ENCODE measurements around the gene INTS11.

GRCh38 chr1:1373051-1373814 lies 48.8 kb upstream of the INTS11 start:
- TF ChIP-seq JUN (IDR thresholded peaks at IDR 0.05; ENCODE audit: low read depth, low read length) = no peak
- no peak for TF ChIP-seq CTCF (IDR thresholded peaks at IDR 0.05; ENCODE audit: control extremely low read depth in 1 of 3, insufficient read depth in 1 of 3, low read depth in 1 of 3, low read length in 3 of 3)
- no peak for TF ChIP-seq JUND (IDR thresholded peaks at IDR 0.05; ENCODE audit: low read length)
- TF ChIP-seq HDAC6 (IDR thresholded peaks at IDR 0.05; ENCODE audit: low read depth, low read length) = no peak
- no peak for TF ChIP-seq FOSL1 (IDR thresholded peaks at IDR 0.05; ENCODE audit: insufficient read depth, low read depth, low read length)
- TF ChIP-seq HDAC2 (IDR thresholded peaks at IDR 0.05; ENCODE audit: borderline replicate concordance in 1 of 2, low read depth in 2 of 2, low read length in 2 of 2) = no peak
- TF ChIP-seq SP1 (IDR thresholded peaks at IDR 0.05; ENCODE audit: low read depth, low read length) = no peak
- no peak for TF ChIP-seq BACH1 (IDR thresholded peaks at IDR 0.05; ENCODE audit: low read length)
- TF ChIP-seq CREB1 (IDR thresholded peaks at IDR 0.05) = no peak
- no peak for TF ChIP-seq CEBPB (IDR thresholded peaks at IDR 0.05; ENCODE audit: low read depth, low read length)
- no peak for TF ChIP-seq ATF3 (IDR thresholded peaks at IDR 0.05; ENCODE audit: insufficient read depth, low read depth, low read length)

All from H1 (cell line).